Fibroblast of lung (primary cell): Measurements from ENCODE around the gene PARG.

Source experiments
- EZH2 ChIP-seq: IDR thresholded peaks from 2 replicates; pipeline ENCODE4 v1.5.1; 2012; ENCODE audit warnings: low read length, control low read depth, mild to moderate bottlenecking; ENCODE audit errors: missing control alignments
- TF ChIP-seq, protein P1 (sequence below), 2 donors: IDR thresholded peaks in 1 of 2; conservative IDR thresholded peaks in 1 of 2; 1 replicate in 1 of 2; 2 replicates in 1 of 2; pipeline ENCODE4 v1.5.1; 2011 to 2012; ENCODE audit warnings: low read length in 2 of 2, control low read depth in 1 of 2, inconsistent platforms in 1 of 2, low read depth in 1 of 2, mild to moderate bottlenecking in 1 of 2

DNA sequence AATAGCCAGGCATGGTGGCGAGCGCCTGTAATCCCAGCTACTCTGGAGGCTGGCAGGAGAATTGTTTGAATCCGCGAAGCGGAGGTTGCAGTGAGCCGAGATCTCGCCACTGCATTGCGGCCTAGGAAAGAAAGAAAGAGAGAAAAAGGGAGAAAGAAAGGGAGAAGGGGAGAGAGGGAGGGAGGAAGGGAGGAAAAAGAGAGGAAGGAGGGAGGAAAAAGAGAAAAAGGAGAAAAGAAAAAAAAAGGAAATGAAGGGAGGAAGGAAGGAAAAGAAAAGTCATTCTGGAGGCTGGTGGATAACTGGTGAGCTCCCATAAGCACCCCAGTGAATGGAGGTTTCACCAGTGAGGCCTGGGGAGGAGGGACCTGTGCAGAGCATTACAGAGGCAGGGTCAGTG lies 172.1 kb downstream of the PARG start:
- TF ChIP-seq, protein P1, sequence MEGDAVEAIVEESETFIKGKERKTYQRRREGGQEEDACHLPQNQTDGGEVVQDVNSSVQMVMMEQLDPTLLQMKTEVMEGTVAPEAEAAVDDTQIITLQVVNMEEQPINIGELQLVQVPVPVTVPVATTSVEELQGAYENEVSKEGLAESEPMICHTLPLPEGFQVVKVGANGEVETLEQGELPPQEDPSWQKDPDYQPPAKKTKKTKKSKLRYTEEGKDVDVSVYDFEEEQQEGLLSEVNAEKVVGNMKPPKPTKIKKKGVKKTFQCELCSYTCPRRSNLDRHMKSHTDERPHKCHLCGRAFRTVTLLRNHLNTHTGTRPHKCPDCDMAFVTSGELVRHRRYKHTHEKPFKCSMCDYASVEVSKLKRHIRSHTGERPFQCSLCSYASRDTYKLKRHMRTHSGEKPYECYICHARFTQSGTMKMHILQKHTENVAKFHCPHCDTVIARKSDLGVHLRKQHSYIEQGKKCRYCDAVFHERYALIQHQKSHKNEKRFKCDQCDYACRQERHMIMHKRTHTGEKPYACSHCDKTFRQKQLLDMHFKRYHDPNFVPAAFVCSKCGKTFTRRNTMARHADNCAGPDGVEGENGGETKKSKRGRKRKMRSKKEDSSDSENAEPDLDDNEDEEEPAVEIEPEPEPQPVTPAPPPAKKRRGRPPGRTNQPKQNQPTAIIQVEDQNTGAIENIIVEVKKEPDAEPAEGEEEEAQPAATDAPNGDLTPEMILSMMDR (conservative IDR thresholded peaks at IDR 0.05 in 1 of 2, IDR thresholded peaks at IDR 0.05 in 1 of 2; ENCODE audit: low read depth in 1 of 2, low read length in 2 of 2): no peak
- no peak for TF ChIP-seq EZH2
